Nucleus accumbens (tissue), 56 donors: Measurements from ENCODE around the gene ZBTB20.
A peak's percentile ranks its signal among the peaks of the same experiment; 100 is the strongest.

Experiments used
- DNase-seq, 56 donors: peaks; one replicate each; lab custom pipeline; 2025; lab: John Stamatoyannopoulos, UW

ZBTB20 gene

GRCh38 chr3:114615523-114616085 is 531.5 kb downstream of the ZBTB20 start:
- DNase-seq = no peak

- DNase-seq = peak in 1 of 56 donors; percentile 9
Measured at GRCh38 chr3:114609973-114610630, 537.0 kb downstream of the ZBTB20 start.

DNA sequence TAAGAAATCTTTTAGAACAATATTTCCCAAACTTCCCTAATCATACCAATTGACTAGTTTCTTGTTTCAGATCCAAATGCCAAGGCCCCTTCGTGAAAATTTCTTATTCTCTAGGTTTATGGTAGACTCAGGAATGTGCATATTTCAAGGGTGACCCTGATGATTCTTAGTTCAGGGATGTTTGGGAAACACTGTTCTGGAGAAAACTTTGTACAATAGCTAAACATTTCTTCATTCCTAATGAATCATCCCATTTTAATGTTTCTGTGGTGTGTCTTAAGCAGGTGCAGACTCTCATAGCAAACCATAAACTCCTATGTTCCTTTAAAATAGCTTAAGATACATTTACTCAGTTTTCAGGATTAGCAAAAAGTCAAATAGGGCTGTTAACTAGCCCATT is 538.8 kb downstream of the ZBTB20 start:
- DNase-seq = no peak

GRCh38 chr3:114606336-114606735 is 540.8 kb downstream of the ZBTB20 start:
- no peak for DNase-seq

- no peak for DNase-seq
Measured at GRCh38 chr3:114600571-114600970, 546.5 kb downstream of the ZBTB20 start.

DNA sequence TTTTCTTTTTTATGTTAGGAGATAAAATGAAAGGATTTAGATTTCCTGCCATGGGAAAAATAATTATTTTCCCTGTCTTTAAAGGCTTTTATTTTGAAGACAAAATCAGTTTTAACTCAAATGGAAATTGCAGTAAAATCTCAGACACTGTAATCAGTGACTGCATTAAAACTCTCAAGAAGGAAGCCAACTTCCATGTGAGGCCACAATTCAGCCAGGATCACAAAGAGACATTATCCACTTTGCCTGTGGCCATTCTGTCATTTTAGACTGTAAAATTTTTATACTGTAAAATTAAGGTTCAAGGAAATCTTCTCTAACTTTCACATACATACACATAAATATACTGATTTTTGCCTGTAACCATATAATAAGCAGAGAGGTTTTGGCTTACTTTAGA is 549.2 kb downstream of the ZBTB20 start:
- DNase-seq = no peak

- DNase-seq = no peak
Measured at GRCh38 chr3:114597012-114597411, 550.1 kb downstream of the ZBTB20 start.

DNA sequence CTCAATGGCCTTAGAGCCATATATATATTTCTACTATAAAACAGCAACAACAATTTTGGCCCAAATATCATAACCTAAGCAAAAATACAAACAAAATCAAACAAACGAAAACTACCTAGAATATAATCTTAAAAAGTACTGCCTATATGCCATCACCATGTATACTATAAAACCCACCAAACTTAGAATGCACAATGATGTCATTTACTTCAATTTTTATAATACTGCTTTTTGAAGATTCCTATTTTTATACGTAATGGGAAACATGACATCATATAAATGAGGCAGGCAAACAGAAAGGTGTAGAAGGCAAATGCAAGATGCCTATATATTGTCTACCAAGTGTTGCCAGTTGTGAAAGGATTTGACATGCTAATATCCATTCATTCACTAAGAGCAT is 550.9 kb downstream of the ZBTB20 start:
- no peak for DNase-seq

DNA sequence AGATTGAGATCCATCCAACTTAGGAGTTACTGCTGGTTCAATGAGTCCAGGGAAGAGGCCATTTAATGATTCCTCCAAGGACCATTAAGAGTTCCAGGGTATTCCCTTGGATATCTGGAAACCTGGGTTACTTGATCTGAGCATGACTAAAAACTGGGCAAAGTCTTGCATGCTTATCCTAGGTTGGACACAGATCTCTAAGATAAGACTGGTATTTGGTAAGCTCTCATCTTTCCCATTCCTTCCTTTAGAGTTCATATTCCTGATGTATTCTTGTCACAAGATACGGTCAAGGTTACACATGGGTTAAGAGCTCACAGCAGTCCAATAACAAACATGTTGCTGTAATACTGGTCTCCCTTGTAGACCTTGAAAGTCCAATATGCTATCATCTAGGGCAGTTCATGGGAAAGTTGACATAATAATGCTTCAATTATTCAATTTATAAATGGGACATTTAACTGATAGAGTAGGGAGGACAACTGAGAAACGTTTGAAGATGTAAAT is 551.5 kb downstream of the ZBTB20 start:
- DNase-seq = no peak

- no peak for DNase-seq
Measured at GRCh38 chr3:114590309-114591047, 556.6 kb downstream of the ZBTB20 start.

GRCh38 chr3:114587986-114588385 is 559.1 kb downstream of the ZBTB20 start:
- no peak for DNase-seq

GRCh38 chr3:114586119-114586518 is 561.0 kb downstream of the ZBTB20 start:
- DNase-seq = no peak

DNA sequence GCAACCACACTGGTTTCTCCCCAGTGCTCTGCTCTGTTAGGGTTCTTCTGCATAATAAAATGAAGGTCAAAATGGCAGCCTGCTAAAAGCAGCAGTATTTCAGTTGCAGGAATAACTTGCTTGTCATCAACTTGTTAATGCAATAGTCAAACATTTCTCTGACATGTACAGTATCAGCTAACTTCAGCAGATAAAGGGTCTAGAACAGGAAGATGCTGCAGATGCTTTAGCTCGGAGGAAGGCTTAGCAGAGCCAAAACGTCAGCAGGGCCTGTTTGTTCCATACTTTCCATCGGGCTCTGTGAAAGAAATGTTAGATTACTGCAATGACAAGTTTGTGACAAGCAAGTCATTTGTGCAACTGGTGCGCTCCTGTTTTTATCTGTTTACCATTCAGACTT is 561.4 kb downstream of the ZBTB20 start:
- DNase-seq = no peak

GRCh38 chr3:114584734-114585371 is 562.2 kb downstream of the ZBTB20 start:
- no peak for DNase-seq

GRCh38 chr3:114582929-114583328 is 564.2 kb downstream of the ZBTB20 start:
- DNase-seq = no peak

- DNase-seq = no peak
Measured at GRCh38 chr3:114572364-114573062, 574.6 kb downstream of the ZBTB20 start.

GRCh38 chr3:114571363-114571762 is 575.7 kb downstream of the ZBTB20 start:
- DNase-seq = no peak

DNA sequence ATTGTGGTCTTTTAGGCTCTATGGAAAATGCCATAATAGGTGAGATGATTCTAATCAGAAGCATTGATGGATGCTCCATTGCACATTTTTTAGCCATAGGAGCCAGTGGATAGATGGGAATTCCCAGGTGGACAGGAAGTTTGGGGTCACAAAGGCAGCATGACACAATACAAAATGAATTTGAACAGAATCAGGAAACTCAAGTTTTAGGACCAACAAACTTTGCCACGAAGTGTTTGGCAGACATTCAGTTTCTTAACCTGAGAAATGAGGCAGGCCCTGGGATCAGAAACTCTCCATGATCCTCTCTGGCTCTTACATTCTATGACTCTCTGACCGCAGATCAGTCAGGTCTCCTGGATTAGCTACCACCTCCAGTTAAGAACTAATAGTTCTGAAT is 577.9 kb downstream of the ZBTB20 start:
- DNase-seq = no peak

- DNase-seq = no peak
Measured at GRCh38 chr3:114567771-114568170, 579.3 kb downstream of the ZBTB20 start.

- no peak for DNase-seq
Measured at GRCh38 chr3:114566767-114567166, 580.3 kb downstream of the ZBTB20 start.
